ENCODE results near the gene CEP57L1.

DNA sequence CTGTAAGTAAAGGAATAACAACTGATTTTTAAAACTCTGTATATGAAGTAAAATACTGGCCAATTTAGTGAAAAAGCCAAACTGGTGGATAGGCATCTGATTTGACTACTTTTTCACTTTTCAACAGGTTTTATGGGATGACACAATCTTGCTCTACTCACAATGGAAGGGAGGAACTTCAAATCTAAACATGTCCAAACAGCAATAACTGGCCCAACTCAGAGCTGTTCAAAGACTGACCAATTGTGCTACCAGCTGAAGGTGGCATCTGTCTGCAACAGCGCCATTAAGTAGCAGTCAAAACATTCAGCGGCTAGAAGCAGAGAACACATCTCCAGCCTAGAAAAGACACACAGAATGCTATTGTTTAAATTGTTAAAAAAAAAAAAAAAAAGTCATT, 45.3 kb upstream of the CEP57L1 start:
- TF ChIP-seq POLR2A (IDR thresholded peaks at IDR 0.05) (no peak), CTCF (IDR thresholded peaks at IDR 0.05) (no peak)

All from Peyer's patch (tissue), 4 donors.